T-helper 2 cell treated with Interferon-gamma antibody and Interleukin-4, amounts not matched to agents 5 μg/mL and 100 μg/mL, for 36 hours (primary cell): ENCODE results near the gene MAGEB2.
"Not testable (repeated sequence)": the region's sequence is repeated elsewhere in the genome, so short reads cannot be mapped to it uniquely, and the experiment has no call there.

ENCODE experiments used
- DNase-seq: peaks from one replicate; pipeline ENCODE4 v3.0.0; 2021; ENCODE audit warnings: low spot score
- H3K27ac Mint-ChIP-seq: one replicate; pipeline ENCODE4 v1.8.0; 2021; ENCODE audit warnings: mild to moderate bottlenecking, mixed read lengths
- H3K27me3 Mint-ChIP-seq: one replicate; pipeline ENCODE4 v1.8.0; 2021; ENCODE audit warnings: low read depth, mixed read lengths
- H3K36me3 Mint-ChIP-seq: one replicate; pipeline ENCODE4 v1.8.0; 2021; ENCODE audit warnings: low read depth, mixed read lengths
- H3K4me1 Mint-ChIP-seq: one replicate; pipeline ENCODE4 v1.8.0; 2021; ENCODE audit warnings: low read depth, mixed read lengths
- H3K4me3 Mint-ChIP-seq: one replicate; pipeline ENCODE4 v1.8.0; 2022; ENCODE audit warnings: mild to moderate bottlenecking, moderate library complexity, mixed read lengths
- H3K9me3 Mint-ChIP-seq: one replicate; pipeline ENCODE4 v1.8.0; 2021; ENCODE audit warnings: mixed read lengths

Gene MAGEB2

GRCh38 chrX:30215357-30215843, at the start of gene MAGEB2:
TSS of gene MAGEB2 (plus strand) at chrX:30215563. CDS start at chrX:30218581, 3,018 bp downstream.
- Mint-ChIP-seq H3K27me3 (no peaks in the 10 kb centered on the region), H3K27ac (no peak within 1 kb of the TSS), H3K36me3 (no peaks in the 10 kb centered on the region), H3K4me3 (no peak within 1 kb of the TSS), H3K4me1 (no peaks in the 10 kb centered on the region), H3K9me3 (no peaks in the 10 kb centered on the region)
- no peak for DNase-seq

- Mint-ChIP-seq H3K27me3 (no peaks in the 10 kb centered on the region), H3K27ac (no peak overlapping the region), H3K9me3 (no peaks in the 10 kb centered on the region), H3K4me3 (no peak overlapping the region), H3K36me3 (no peaks in the 10 kb centered on the region), H3K4me1 (no peaks in the 10 kb centered on the region)
- DNase-seq: no peak
Observed at GRCh38 chrX:30170900-30171299, 44.5 kb upstream of the MAGEB2 start.

- Mint-ChIP-seq H3K4me1 (no peaks in the 10 kb centered on the region), H3K36me3 (no peaks in the 10 kb centered on the region), H3K9me3 (no peaks in the 10 kb centered on the region), H3K4me3 (no peak overlapping the region), H3K27me3 (no peaks in the 10 kb centered on the region), H3K27ac (no peak overlapping the region)
- no peak for DNase-seq
Observed at GRCh38 chrX:30181353-30181752, 34.0 kb upstream of the MAGEB2 start.

- no peak overlapping the region for H3K4me3 Mint-ChIP-seq
- no peaks in the 10 kb centered on the region for H3K9me3 Mint-ChIP-seq
- H3K27me3 Mint-ChIP-seq: no peaks in the 10 kb centered on the region
- no peak overlapping the region for H3K27ac Mint-ChIP-seq
- no peak for DNase-seq
- no peaks in the 10 kb centered on the region for H3K4me1 Mint-ChIP-seq
- no peaks in the 10 kb centered on the region for H3K36me3 Mint-ChIP-seq
Observed at GRCh38 chrX:30183554-30183953, 31.8 kb upstream of the MAGEB2 start.

GRCh38 chrX:30190426-30190825, 24.9 kb upstream of the MAGEB2 start:
- Mint-ChIP-seq H3K4me3 (no peak overlapping the region), H3K4me1 (no peaks in the 10 kb centered on the region), H3K9me3 (no peaks in the 10 kb centered on the region), H3K27me3 (no peaks in the 10 kb centered on the region), H3K27ac (no peak overlapping the region), H3K36me3 (no peaks in the 10 kb centered on the region)
- DNase-seq: no peak

GRCh38 chrX:30193910-30194309, 21.5 kb upstream of the MAGEB2 start:
- not testable (repeated sequence) for H3K9me3 Mint-ChIP-seq, H3K27me3 Mint-ChIP-seq, H3K27ac Mint-ChIP-seq, H3K4me1 Mint-ChIP-seq, H3K4me3 Mint-ChIP-seq, H3K36me3 Mint-ChIP-seq, DNase-seq

GRCh38 chrX:30196322-30196721, 19.0 kb upstream of the MAGEB2 start:
- H3K4me3 Mint-ChIP-seq: no peak overlapping the region
- DNase-seq: no peak

GRCh38 chrX:30212172-30212571, 3.2 kb upstream of the MAGEB2 start:
- H3K9me3 Mint-ChIP-seq: no peaks in the 10 kb centered on the region
- no peak overlapping the region for H3K4me3 Mint-ChIP-seq
- H3K27ac Mint-ChIP-seq: no peak overlapping the region
- no peaks in the 10 kb centered on the region for H3K36me3 Mint-ChIP-seq
- H3K27me3 Mint-ChIP-seq: no peaks in the 10 kb centered on the region
- no peak for DNase-seq
- H3K4me1 Mint-ChIP-seq: no peaks in the 10 kb centered on the region

More at GRCh38 chrX:30196322-30196721, 19.0 kb upstream of the MAGEB2 start:
- Mint-ChIP-seq H3K4me1 (no peaks in the 10 kb centered on the region), H3K9me3 (no peaks in the 10 kb centered on the region), H3K27ac (no peak overlapping the region), H3K36me3 (no peaks in the 10 kb centered on the region), H3K27me3 (no peaks in the 10 kb centered on the region)

GRCh38 chrX:30217465-30217864, 2.1 kb downstream of the MAGEB2 start:
- Mint-ChIP-seq H3K4me1 (no peaks in the 10 kb centered on the region), H3K27ac (no peak overlapping the region), H3K4me3 (no peak overlapping the region), H3K27me3 (no peaks in the 10 kb centered on the region), H3K36me3 (no peaks in the 10 kb centered on the region), H3K9me3 (no peaks in the 10 kb centered on the region)
- no peak for DNase-seq

- H3K4me1 Mint-ChIP-seq: no peaks in the 10 kb centered on the region
- H3K9me3 Mint-ChIP-seq: no peaks in the 10 kb centered on the region
- no peaks in the 10 kb centered on the region for H3K27me3 Mint-ChIP-seq
- no peak overlapping the region for H3K4me3 Mint-ChIP-seq
- H3K27ac Mint-ChIP-seq: no peak overlapping the region
- no peaks in the 10 kb centered on the region for H3K36me3 Mint-ChIP-seq
- DNase-seq: no peak
Observed at GRCh38 chrX:30219372-30219771, 4.0 kb downstream of the MAGEB2 start.

GRCh38 chrX:30220661-30221060, 5.3 kb downstream of the MAGEB2 start:
- no peak overlapping the region for H3K4me3 Mint-ChIP-seq
- H3K9me3 Mint-ChIP-seq: no peaks in the 10 kb centered on the region
- H3K27me3 Mint-ChIP-seq: no peaks in the 10 kb centered on the region
- DNase-seq: no peak
- H3K27ac Mint-ChIP-seq: no peak overlapping the region
- no peaks in the 10 kb centered on the region for H3K4me1 Mint-ChIP-seq
- no peaks in the 10 kb centered on the region for H3K36me3 Mint-ChIP-seq

- Mint-ChIP-seq H3K4me1 (no peaks in the 10 kb centered on the region), H3K9me3 (no peaks in the 10 kb centered on the region), H3K4me3 (no peak overlapping the region), H3K27me3 (no peaks in the 10 kb centered on the region), H3K27ac (no peak overlapping the region), H3K36me3 (no peaks in the 10 kb centered on the region)
- DNase-seq: no peak
Observed at GRCh38 chrX:30224536-30224935, 9.2 kb downstream of the MAGEB2 start.

GRCh38 chrX:30228526-30228925, 13.2 kb downstream of the MAGEB2 start:
- Mint-ChIP-seq H3K36me3 (no peaks in the 10 kb centered on the region), H3K27ac (no peak overlapping the region), H3K27me3 (no peaks in the 10 kb centered on the region), H3K4me3 (no peak overlapping the region), H3K4me1 (no peaks in the 10 kb centered on the region), H3K9me3 (no peaks in the 10 kb centered on the region)
- DNase-seq: no peak

GRCh38 chrX:30230395-30230794, 15.0 kb downstream of the MAGEB2 start, which contains the start of gene MAGEB3:
TSS of gene MAGEB3 (plus strand) at chrX:30230657. CDS start at chrX:30235925, 5,268 bp downstream.
- DNase-seq: no peak
- H3K9me3 Mint-ChIP-seq: no peaks in the 10 kb centered on the region
- H3K4me1 Mint-ChIP-seq: no peaks in the 10 kb centered on the region
- no peaks in the 10 kb centered on the region for H3K27me3 Mint-ChIP-seq
- no peaks in the 10 kb centered on the region for H3K36me3 Mint-ChIP-seq
- H3K4me3 Mint-ChIP-seq: no peak within 1 kb of the TSS
- H3K27ac Mint-ChIP-seq: no peak within 1 kb of the TSS

- Mint-ChIP-seq H3K27ac (no peak within 1 kb of the TSS), H3K27me3 (no peaks in the 10 kb centered on the region), H3K4me1 (no peaks in the 10 kb centered on the region), H3K9me3 (no peaks in the 10 kb centered on the region), H3K4me3 (no peak within 1 kb of the TSS), H3K36me3 (no peaks in the 10 kb centered on the region)
- DNase-seq: no peak
Observed at GRCh38 chrX:30241724-30242415, 26.5 kb downstream of the MAGEB2 start, which contains the start of gene MAGEB4. TSS of gene MAGEB4 (plus strand) at chrX:30242000. CDS start at chrX:30242136, 136 bp downstream.
